ENCODE data around the gene TEAD2.

Gene TEAD2

DNA sequence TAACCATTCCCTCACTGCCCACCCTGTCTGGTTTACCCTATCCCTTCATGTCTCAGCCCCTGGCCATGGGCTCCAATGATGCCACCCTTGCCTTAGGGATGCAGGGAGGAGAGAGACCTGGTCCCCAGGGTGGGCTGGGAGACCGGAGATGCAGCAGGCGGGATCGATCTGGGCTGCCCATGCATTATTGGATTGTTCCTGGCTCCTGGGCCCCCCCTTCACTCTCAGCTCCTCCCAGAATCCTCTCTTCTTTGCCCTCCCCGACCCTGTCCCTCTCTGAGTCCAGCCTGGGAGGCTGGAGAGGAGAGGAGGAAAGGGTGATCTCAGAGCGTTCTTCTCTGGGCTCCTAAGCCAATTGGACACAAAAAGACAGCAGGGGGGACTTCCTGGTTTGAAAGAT lies 31.7 kb upstream of the TEAD2 start:
- TF ChIP-seq, protein P1, sequence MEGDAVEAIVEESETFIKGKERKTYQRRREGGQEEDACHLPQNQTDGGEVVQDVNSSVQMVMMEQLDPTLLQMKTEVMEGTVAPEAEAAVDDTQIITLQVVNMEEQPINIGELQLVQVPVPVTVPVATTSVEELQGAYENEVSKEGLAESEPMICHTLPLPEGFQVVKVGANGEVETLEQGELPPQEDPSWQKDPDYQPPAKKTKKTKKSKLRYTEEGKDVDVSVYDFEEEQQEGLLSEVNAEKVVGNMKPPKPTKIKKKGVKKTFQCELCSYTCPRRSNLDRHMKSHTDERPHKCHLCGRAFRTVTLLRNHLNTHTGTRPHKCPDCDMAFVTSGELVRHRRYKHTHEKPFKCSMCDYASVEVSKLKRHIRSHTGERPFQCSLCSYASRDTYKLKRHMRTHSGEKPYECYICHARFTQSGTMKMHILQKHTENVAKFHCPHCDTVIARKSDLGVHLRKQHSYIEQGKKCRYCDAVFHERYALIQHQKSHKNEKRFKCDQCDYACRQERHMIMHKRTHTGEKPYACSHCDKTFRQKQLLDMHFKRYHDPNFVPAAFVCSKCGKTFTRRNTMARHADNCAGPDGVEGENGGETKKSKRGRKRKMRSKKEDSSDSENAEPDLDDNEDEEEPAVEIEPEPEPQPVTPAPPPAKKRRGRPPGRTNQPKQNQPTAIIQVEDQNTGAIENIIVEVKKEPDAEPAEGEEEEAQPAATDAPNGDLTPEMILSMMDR (IDR thresholded peaks at IDR 0.05; ENCODE audit: insufficient read depth, low read depth, low read length, missing control alignments) = no peak
- H3K4me3 ChIP-seq (ENCODE audit: low read length) = no peak overlapping the region
- DNase-seq (ENCODE audit: low read depth) = no peak

DNA sequence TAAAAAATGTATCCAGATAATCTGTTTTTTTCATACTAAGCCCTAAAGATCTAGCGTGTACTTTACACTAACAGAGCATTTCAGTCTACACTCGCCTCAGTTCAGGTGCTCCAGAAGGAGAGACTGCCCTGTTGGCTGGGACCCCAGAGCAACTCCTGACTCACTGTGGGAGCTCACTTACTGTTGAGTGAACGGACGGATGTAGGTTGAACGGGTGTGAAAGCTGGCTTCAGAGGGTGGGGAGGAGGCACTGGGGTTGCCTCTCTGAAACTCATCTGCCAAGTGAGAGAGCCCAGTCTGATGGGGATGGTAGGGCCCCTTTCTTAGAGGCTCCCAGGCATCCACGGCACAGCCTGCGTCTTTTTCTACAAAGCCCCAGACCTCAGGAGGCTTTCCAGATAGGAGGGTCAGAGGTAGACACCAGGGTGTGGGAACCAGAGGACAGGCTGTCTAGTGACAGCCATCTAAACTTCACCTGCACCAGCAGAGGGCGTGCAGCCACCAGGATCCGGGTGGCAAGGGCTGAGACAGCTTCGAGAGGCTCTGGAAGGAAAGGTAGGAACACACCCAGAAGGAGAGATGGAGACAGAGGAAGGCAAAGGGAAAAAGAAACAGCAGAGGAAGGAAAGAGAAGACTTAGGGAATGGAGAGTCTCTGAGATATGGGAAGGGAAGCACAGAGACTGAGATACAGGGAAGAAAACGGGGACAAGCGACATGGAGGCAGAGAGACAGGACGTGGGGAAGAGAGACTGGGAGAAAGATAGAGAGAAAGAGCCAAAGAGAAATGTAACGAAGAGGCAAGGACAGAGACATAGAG lies 29.6 kb upstream of the TEAD2 start:
- peak; percentile 83 for DNase-seq (ENCODE audit: low read depth)
- TF ChIP-seq, protein P1 (IDR thresholded peaks at IDR 0.05; ENCODE audit: insufficient read depth, low read depth, low read length, missing control alignments) = peak; percentile 95
- no peak overlapping the region for H3K4me3 ChIP-seq (ENCODE audit: low read length)

DNA sequence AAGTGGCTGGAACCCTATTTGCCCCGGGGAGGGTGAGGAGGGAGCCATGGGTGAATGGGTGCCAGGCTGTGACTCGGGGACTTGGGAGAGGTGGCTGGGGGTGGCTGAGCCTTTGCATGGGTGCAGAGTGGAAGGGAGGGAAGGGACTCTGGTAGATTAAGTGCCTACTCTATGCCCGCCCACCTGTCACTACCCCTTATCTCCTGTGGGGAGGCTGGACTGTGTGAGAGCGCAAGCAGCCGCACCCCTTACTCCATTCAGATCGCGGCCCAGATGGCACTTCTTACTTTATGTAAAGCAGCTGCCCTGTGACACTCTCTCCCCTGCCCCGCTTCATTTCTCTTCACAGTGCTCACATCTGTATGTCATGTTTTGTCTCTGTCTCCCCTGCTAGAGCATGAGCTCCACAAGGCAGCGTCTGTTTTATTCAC lies 28.7 kb upstream of the TEAD2 start:
- TF ChIP-seq, protein P1 (IDR thresholded peaks at IDR 0.05; ENCODE audit: insufficient read depth, low read depth, low read length, missing control alignments) = no peak
- H3K4me3 ChIP-seq (ENCODE audit: low read length) = no peak overlapping the region
- no peak for DNase-seq (ENCODE audit: low read depth)

DNA sequence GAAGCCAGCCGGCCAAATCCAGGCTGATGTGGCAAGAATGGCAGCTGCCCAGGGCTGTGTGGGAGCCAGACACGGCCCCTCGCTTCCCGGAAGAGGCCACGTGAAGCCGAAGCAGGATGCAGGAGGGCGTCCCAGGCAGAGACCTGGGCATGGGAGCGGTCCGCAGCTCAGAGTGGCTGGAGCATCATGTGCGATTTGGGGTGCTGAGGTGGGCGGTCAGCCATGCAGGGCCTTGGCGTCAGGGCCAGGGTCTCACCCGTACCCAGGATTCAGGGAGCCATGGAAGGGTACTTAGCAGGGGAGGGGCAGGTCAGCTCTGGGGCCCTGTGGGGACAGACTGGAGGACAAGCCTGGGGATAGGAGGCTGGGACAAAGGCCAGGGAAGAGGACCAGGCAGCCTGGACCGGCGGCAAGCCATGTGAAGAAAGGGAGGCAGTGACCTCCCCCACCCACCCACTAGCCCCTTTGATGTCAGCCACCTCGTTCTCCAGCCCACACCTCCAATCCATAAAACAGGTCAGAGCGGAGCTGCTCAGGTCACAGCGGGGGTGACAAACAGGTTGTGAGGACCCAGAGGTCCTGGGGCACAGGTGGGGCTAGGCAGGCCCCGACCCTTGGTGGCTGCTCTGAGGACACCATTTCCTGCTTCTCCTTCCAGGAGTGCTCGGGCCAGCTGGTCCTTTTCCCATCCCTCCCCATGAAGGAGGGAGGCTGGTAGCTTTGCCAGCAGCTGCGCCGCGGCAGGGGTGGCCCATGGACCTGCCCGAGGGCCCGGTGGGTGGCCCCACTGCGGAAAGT lies 28.1 kb upstream of the TEAD2 start:
- no peak for DNase-seq (ENCODE audit: low read depth)
- no peak overlapping the region for H3K4me3 ChIP-seq (ENCODE audit: low read length)
- TF ChIP-seq, protein P1 (IDR thresholded peaks at IDR 0.05; ENCODE audit: insufficient read depth, low read depth, low read length, missing control alignments) = no peak

DNA sequence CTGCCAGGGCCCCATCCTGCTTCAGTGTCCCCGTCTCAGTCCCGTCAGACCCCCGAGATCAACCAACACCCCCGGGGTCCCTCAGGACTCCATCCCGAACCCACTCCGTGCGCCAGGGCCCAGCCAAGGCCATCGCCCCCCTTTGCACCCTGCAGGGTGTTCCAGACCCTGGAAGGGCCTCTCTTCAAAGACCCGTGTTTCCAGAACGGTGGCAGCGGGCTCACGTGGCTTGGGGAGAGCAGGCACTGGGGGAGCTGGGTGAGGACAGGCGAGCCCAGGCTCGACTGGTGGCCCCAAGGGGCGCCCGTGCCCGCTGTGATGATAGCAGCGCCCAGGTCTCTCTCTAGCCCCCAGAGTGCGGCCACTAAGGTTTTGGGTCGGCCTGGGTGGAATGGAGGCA lies 27.2 kb upstream of the TEAD2 start:
- no peak overlapping the region for H3K4me3 ChIP-seq (ENCODE audit: low read length)
- DNase-seq (ENCODE audit: low read depth) = no peak
- TF ChIP-seq, protein P1 (IDR thresholded peaks at IDR 0.05; ENCODE audit: insufficient read depth, low read depth, low read length, missing control alignments) = no peak

DNA sequence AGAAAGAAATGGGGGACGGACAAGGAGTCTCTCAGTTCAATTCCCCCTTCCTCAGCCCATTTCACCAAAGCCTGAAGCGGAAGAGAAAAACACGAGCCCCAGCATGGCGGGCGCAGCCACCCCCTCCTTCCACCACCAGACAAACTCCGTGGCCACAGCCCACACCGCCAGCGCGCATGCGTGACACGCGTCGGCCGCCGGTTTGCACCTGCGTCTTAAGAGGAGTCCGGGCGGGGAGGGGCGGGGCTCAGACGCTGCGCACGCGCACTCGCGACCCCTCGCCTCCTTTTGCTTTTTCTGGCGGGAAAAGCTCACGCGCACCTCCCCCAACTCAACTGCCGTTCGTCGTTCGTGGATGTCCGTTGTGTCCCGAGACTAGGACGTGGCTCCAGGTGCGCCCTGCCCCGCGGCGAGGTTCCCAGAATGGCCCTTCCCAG lies 25.7 kb upstream of the TEAD2 start, which contains the start of gene KASH5:
KASH5 (plus strand) TSS at position 314 of the 437 bp plus-strand sequence. CDS start 2,635 bp downstream, outside the sequence.
- peak; percentile 59 for DNase-seq (ENCODE audit: low read depth)
- H3K4me3 ChIP-seq (ENCODE audit: low read length) = peak within 1 kb of the TSS; percentile 21
- TF ChIP-seq, protein P1 (IDR thresholded peaks at IDR 0.05; ENCODE audit: insufficient read depth, low read depth, low read length, missing control alignments) = no peak
